ENCODE measurements around the gene VAMP5. TPM values are rescaled to one million over a fixed set of nuclear protein-coding genes. Genes with fewer than 3 reads are reported as not detected.

VAMP5 gene
- total RNA-seq, 4 donors from 2014 or later = 51.4 to 116 (median 85.0) TPM

GRCh38 chr2:85547089-85547858 is 37.0 kb upstream of the VAMP5 start:
- DNase-seq (ENCODE audit: low spot score) = no peak
- no peak for ATAC-seq (ENCODE audit: low FRiP score)
- TF ChIP-seq CTCF (IDR thresholded peaks at IDR 0.05) = no peak

DNA sequence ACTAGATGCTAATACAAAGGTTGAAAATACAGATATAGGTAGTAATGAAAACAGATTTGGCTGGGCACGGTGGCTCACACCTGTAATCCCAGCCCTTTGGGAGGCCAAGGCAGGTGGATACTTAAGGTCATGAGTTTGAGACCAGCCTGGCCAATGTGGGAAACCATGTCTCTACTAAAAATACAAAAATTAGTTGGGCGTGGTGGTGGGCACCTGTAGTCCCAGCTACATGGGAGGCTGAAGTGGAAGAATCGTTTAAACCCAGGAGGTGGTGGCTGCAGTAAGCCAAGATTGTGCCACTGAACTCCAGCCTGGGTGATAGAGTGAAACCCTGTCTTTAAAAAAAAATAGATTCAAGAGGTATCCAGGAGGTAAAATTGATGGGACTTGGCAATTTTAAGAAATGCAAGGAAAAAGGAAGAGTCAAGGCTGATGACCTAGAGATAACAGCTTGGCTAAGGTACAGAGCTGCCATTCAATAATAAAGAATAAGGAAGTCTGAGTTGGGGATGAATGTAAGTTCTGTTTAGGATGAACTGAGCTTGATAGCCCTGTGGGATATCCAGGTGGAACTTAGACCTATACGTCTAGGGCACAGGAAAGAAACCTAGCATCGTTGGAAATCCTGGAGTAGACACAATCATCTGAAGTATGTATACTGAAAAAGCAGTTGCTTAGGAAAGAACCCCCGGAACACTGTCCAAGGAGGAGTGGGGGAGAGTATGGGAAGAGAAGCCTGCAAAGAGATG is 36.2 kb upstream of the VAMP5 start:
- ATAC-seq (ENCODE audit: low FRiP score) (no peak), DNase-seq (ENCODE audit: low spot score) (no peak)
- TF ChIP-seq CTCF (IDR thresholded peaks at IDR 0.05) = no peak

DNA sequence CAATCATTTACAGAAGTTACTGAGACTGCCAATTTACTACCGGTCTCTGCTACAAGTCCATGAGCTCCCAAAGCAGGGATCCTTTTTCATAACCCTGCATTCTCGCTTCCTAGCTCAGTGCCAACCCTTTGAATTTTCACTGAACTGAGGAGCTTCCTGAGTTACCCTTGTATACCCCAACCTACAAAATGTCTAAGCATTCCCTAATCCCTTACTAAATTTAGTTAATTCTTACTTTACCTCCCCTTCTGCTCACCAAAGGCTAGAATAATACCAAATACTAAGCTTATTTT is 35.7 kb upstream of the VAMP5 start:
- ATAC-seq (ENCODE audit: low FRiP score) (no peak), DNase-seq (ENCODE audit: low spot score) (no peak)
- TF ChIP-seq CTCF (IDR thresholded peaks at IDR 0.05) = no peak

DNA sequence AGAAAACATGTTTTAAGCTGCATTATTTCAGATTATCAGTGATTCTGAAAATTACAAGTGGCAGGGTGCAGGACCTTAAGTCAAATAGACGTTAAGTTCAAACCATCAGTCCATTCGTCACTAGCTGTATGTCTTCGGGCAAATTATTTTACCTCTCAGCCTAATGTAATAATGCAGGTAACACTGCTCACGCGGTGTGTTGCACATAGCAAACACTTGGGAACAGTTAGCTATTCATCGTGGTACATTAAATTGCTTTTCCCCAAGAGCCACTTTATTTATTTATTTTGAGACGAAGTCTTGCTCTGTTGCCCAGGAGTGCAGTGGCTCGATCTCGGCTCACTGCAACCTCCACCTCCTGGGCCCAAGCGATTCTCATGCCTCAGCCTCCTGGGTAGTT is 35.1 kb upstream of the VAMP5 start:
- DNase-seq (ENCODE audit: low spot score) (no peak), ATAC-seq (ENCODE audit: low FRiP score) (no peak)
- TF ChIP-seq CTCF (IDR thresholded peaks at IDR 0.05) = no peak

DNA sequence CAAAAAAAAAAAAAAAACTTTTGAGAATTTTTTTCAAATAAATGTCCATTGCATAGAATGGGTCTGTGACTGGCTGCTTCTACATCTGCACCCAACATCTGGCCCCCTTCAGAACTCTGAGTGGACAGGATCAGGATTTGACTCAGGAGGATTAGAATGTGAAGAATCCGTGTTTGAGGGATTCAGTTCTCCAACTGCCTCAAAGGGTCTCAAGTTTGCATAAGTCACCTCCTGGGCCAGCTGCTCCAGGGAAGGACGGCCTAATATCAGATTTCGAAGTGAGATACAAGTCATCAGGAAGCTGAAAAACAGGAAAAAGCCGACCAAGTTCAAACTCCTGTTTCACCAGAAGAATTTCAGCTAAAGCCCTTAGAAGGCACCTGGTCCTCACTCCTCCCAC is 34.4 kb upstream of the VAMP5 start:
- DNase-seq (ENCODE audit: low spot score) = no peak
- TF ChIP-seq CTCF (IDR thresholded peaks at IDR 0.05) = no peak
- ATAC-seq (ENCODE audit: low FRiP score) = no peak

- TF ChIP-seq CTCF (IDR thresholded peaks at IDR 0.05) = no peak
- DNase-seq (ENCODE audit: low spot score) (no peak), ATAC-seq (ENCODE audit: low FRiP score) (no peak)
These were observed 33.7 kb upstream of the VAMP5 start for GRCh38 chr2:85550486-85550885.
